Prostate gland (tissue), 2 donors: ENCODE results near the gene XRCC2. TPM values are rescaled to one million over a fixed set of nuclear protein-coding genes. Genes with fewer than 3 reads are reported as not detected.

Experiments
- DNase-seq: peaks from one replicate; pipeline ENCODE4 v3.0.0-alpha.2; 2019; ENCODE audit warnings: low spot score
- H3K27ac ChIP-seq, 2 donors: fragments of 200-600 bp; sonication (generic); 2 replicates each; pipeline ENCODE4 v1.5.1; 2017 to 2019
- H3K27me3 ChIP-seq: fragments of 200-600 bp; sonication (generic); replicated peaks from 2 replicates; pipeline ENCODE4 v1.5.1; 2019; ENCODE audit not compliant: insufficient read depth
- H3K36me3 ChIP-seq, 2 donors: fragments of 200-600 bp; sonication (generic); 1 replicate in 1 of 2; 2 replicates in 1 of 2; pipeline versions ENCODE4 v1.5.1 to v1.8.1; 2017 to 2019
- H3K4me1 ChIP-seq: fragments of 200-600 bp; sonication (generic); replicated peaks from 2 replicates; pipeline ENCODE4 v1.5.1; 2019
- H3K4me3 ChIP-seq, 2 donors: fragments of 200-600 bp; sonication (generic); 2 replicates each; pipeline ENCODE4 v1.5.1; 2017 to 2019
- H3K9me3 ChIP-seq: fragments of 200-600 bp; sonication (generic); 2 replicates; pipeline ENCODE4 v1.5.1; 2017
- CTCF ChIP-seq, 4 experiments: fragments of 200-600 bp in 2 of 4; fragments of 450-650 bp in 2 of 4; sonication (generic) in 2 of 4; IDR thresholded peaks; 1 replicate in 3 of 4; 2 replicates in 1 of 4; pipeline ENCODE4 v1.5.1; 2016 to 2019; ENCODE audit warnings: antibody characterized with exemption in 4 of 4, mild to moderate bottlenecking in 2 of 4, moderate library complexity in 2 of 4
- POLR2A ChIP-seq: fragments of 450-650 bp; IDR thresholded peaks from one replicate; pipeline ENCODE4 v1.6.1; 2016; ENCODE audit warnings: antibody characterized with exemption, mild to moderate bottlenecking
- POLR2AphosphoS5 ChIP-seq: sonication (generic); formaldehyde crosslinking; IDR thresholded peaks from one replicate; pipeline ENCODE4 v1.6.1; 2017; ENCODE audit warnings: antibody characterized with exemption
- WGBS: methylation state at CpG from one replicate; pipeline ENCODE4 v1.1.5; 2018; 5-methylcytosine and 5-hydroxymethylcytosine counted together
- intact Hi-C: fragments of 100-400 bp; cut with DNase I; formaldehyde crosslinking; loops from one replicate; pipeline ENCODE4 v1.14.2; 2022
- total RNA-seq, 2 donors: library from RNA; depleted of rRNA; stranded (reverse); fragments of >200 nt; gene quantifications; one replicate each; pipeline ENCODE4 v1.1.0, GENCODE V29; 2016

The XRCC2 gene
- total RNA-seq, 2 donors from 2014 or later = 0.91 to 1.6 TPM

GRCh38 chr7:152672626-152673025 is 3.3 kb downstream of the XRCC2 start:
- Histone ChIP-seq H3K36me3 (no peaks in the 10 kb centered on the region), H3K4me1 (peaks cover 7% of the 10 kb centered on the region), H3K27me3 (no peaks in the 10 kb centered on the region), H3K4me3 (no peak overlapping the region), H3K9me3 (no peaks in the 10 kb centered on the region), H3K27ac (no peak overlapping the region)
- TF ChIP-seq POLR2A = no peak
- TF ChIP-seq POLR2AphosphoS5 = no peak
- no peak for TF ChIP-seq CTCF (IDR thresholded peaks at IDR 0.05)
- DNase-seq = no peak
- 96% methylated on average over 1 of the region's 1 CpG for whole genome bisulfite sequencing
- intact Hi-C loops = no loop called here

- Histone ChIP-seq H3K36me3 (no peaks in the 10 kb centered on the region), H3K27me3 (no peaks in the 10 kb centered on the region), H3K4me3 (no peak overlapping the region), H3K27ac (no peak overlapping the region), H3K9me3 (no peaks in the 10 kb centered on the region), H3K4me1 (no peaks in the 10 kb centered on the region)
- no peak for DNase-seq
- 54% methylated on average over 4 of the region's 4 CpGs for WGBS
- TF ChIP-seq CTCF (IDR thresholded peaks at IDR 0.05) = no peak
- TF ChIP-seq POLR2AphosphoS5 = no peak
- no peak for TF ChIP-seq POLR2A
- intact Hi-C loops = no loop called here
These were observed 6.2 kb downstream of the XRCC2 start for GRCh38 chr7:152669758-152670157.

DNA sequence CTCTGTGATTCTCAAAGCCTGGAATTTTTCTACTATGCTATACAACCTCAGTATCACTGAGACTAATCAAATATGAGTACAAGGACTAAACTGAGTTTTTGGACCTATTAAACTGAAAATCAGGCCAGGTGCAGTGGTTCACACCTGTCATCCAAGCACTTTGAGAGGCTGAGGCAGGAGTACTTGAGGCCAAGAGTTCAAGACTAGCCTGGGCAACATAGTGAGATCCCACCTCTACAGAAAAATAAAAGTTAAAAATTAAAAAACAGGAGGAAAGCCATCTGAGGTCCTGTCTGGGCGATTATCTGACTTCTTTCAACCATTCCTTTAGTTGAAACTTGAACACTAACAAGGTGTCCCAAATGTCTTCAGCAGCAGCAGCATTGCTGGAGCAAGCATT is 7.0 kb downstream of the XRCC2 start:
- intact Hi-C loops = no loop called here
- 95% methylated on average over 1 of the region's 1 CpG for WGBS

DNA sequence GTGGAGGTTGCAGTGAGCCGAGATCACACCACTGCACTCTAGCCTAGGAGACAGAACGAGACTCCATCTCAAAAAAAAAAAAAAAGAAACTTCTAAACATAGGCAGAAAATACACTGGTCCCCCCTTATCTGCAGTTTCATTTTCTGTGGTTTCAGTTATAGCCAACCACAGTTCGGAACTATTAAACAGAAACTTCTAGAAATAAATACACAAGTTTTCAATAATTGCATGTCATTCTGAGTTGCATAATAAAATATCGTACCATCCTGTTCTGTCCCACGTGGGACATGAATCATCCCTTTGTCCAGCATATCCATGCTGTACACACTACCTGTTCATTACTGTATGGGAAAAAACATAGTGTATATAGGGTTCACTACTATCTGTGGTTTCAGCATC is 8.0 kb downstream of the XRCC2 start:
- Histone ChIP-seq H3K9me3 (no peaks in the 10 kb centered on the region), H3K4me1 (no peaks in the 10 kb centered on the region), H3K36me3 (no peaks in the 10 kb centered on the region), H3K4me3 (no peak overlapping the region), H3K27me3 (no peaks in the 10 kb centered on the region), H3K27ac (no peak overlapping the region)
- WGBS = 87% methylated on average over 5 of the region's 5 CpGs
- intact Hi-C loops = no loop called here
- DNase-seq = no peak
- TF ChIP-seq POLR2A (no peak), CTCF (IDR thresholded peaks at IDR 0.05) (no peak), POLR2AphosphoS5 (no peak)

More for the DNA sequence above, 7.0 kb downstream of the XRCC2 start:
- H3K27me3 ChIP-seq = no peaks in the 10 kb centered on the region
- H3K4me1 ChIP-seq = no peaks in the 10 kb centered on the region
- DNase-seq = no peak
- no peaks in the 10 kb centered on the region for H3K9me3 ChIP-seq
- no peak overlapping the region for H3K4me3 ChIP-seq
- TF ChIP-seq POLR2A = no peak
- TF ChIP-seq POLR2AphosphoS5 = no peak
- no peak for TF ChIP-seq CTCF (IDR thresholded peaks at IDR 0.05)
- H3K27ac ChIP-seq = no peak overlapping the region
- H3K36me3 ChIP-seq = no peaks in the 10 kb centered on the region

GRCh38 chr7:152666078-152666477 is 9.9 kb downstream of the XRCC2 start:
- TF ChIP-seq POLR2AphosphoS5 = no peak
- TF ChIP-seq CTCF (IDR thresholded peaks at IDR 0.05) = no peak
- TF ChIP-seq POLR2A = no peak
- no peak overlapping the region for H3K4me3 ChIP-seq
- 100% methylated on average over 1 of the region's 1 CpG for WGBS

More at GRCh38 chr7:152666078-152666477, 9.9 kb downstream of the XRCC2 start:
- intact Hi-C loops = no loop called here
- H3K36me3 ChIP-seq = no peaks in the 10 kb centered on the region
- H3K4me1 ChIP-seq = no peaks in the 10 kb centered on the region
- no peak overlapping the region for H3K27ac ChIP-seq
- DNase-seq = no peak
- H3K9me3 ChIP-seq = no peaks in the 10 kb centered on the region
- H3K27me3 ChIP-seq = no peaks in the 10 kb centered on the region
